H1 (cell line): ENCODE data around the gene ZSWIM9. TPM values are rescaled to one million over a fixed set of nuclear protein-coding genes. Genes with fewer than 3 reads are reported as not detected.
A peak's percentile ranks its signal among the peaks of the same experiment; 100 is the strongest.

Source experiments
- CTCF ChIA-PET: fragments of 300-600 bp; sonication (Branson Sonifier 250); formaldehyde crosslinking; loops from one replicate; lab custom pipeline; 2021; ENCODE audit not compliant: partially characterized antibody; lab: Charles Lee
- POLR2A ChIA-PET: fragments of 300-600 bp; sonication (Branson Sonifier 250); formaldehyde crosslinking; loops from one replicate; lab custom pipeline; 2021; ENCODE audit warnings: inconsistent platforms; ENCODE audit not compliant: partially characterized antibody; lab: Charles Lee
- DNase-seq, 2 experiments: peaks; one replicate each; pipeline versions ENCODE4 v3.0.0 to v3.0.0-alpha.2; 2010 to 2022; ENCODE audit warnings: low spot score in 2 of 2, low read depth in 1 of 2, mixed read lengths in 1 of 2
- FAIRE-seq: peaks from 2 replicates; lab custom pipeline; 2011; peaks lifted over from hg19 to GRCh38; lab: Jason Lieb, UNC
- H2AFZ ChIP-seq: 2 replicates; pipeline ENCODE4 v1.8.1; 2012; ENCODE audit warnings: low read length, inconsistent platforms
- H2AK5ac ChIP-seq: 2 replicates; pipeline ENCODE4 v1.6.1; 2013; ENCODE audit warnings: low read depth, low read length
- H2BK120ac ChIP-seq: replicated peaks from 2 replicates; pipeline ENCODE3; 2013; ENCODE audit warnings: low read depth, low read length, inconsistent platforms
- H2BK12ac ChIP-seq: 2 replicates; pipeline ENCODE4 v1.6.1; 2013; ENCODE audit warnings: low read depth, low read length
- H2BK15ac ChIP-seq: 2 replicates; pipeline ENCODE4 v1.6.1; 2013; ENCODE audit warnings: low read length
- H2BK20ac ChIP-seq: 2 replicates; pipeline ENCODE4 v1.6.1; 2013; ENCODE audit warnings: low read length
- H2BK5ac ChIP-seq: 2 replicates; pipeline ENCODE4 v1.6.1; 2013; ENCODE audit warnings: low read depth, low read length
- H3K14ac ChIP-seq: 2 replicates; pipeline ENCODE4 v1.6.1; 2013; ENCODE audit warnings: inconsistent platforms; ENCODE audit not compliant: insufficient read length
- H3K18ac ChIP-seq: 2 replicates; pipeline ENCODE4 v1.6.1; 2013; ENCODE audit warnings: low read length; ENCODE audit errors: extremely low read depth
- H3K23ac ChIP-seq: 2 replicates; pipeline ENCODE4 v1.6.1; 2013; ENCODE audit warnings: inconsistent platforms; ENCODE audit not compliant: insufficient read length
- H3K23me2 ChIP-seq: 2 replicates; pipeline ENCODE4 v1.6.1; 2013; ENCODE audit warnings: low read depth, low read length
- H3K27ac ChIP-seq: 2 replicates; pipeline ENCODE4 v1.6.1; 2011; ENCODE audit warnings: low read depth, low read length, inconsistent platforms
- H3K27me3 ChIP-seq, 4 experiments: replicated peaks in 1 of 4; 1 replicate in 1 of 4; 2 replicates in 3 of 4; pipeline versions ENCODE4 v1.6.1 to v1.8.1; 2011 to 2013; ENCODE audit warnings: low read length in 3 of 4, mild to moderate bottlenecking in 3 of 4, inconsistent platforms in 2 of 4, mixed read lengths in 2 of 4, moderate library complexity in 1 of 4; ENCODE audit not compliant: control insufficient read depth in 3 of 4, insufficient read depth in 3 of 4; ENCODE audit errors: extremely low read depth in 1 of 4
- H3K36me3 ChIP-seq, 4 experiments: 2 replicates each; pipeline versions ENCODE4 v1.6.1 to v1.8.1; 2011 to 2013; ENCODE audit warnings: mild to moderate bottlenecking in 4 of 4, low read length in 3 of 4, moderate library complexity in 2 of 4, control low read depth in 1 of 4, inconsistent platforms in 1 of 4; ENCODE audit not compliant: insufficient read depth in 4 of 4, control insufficient read depth in 2 of 4
- H3K4ac ChIP-seq: replicated peaks from 2 replicates; pipeline ENCODE3; 2013; ENCODE audit warnings: low read length, low read depth, mixed read lengths, inconsistent platforms; ENCODE audit not compliant: insufficient read length
- H3K4me1 ChIP-seq, 4 experiments: replicated peaks in 1 of 4; 1 replicate in 1 of 4; 2 replicates in 3 of 4; pipeline versions ENCODE4 v1.6.1 to v1.8.1; 2011 to 2013; ENCODE audit warnings: low read length in 3 of 4, inconsistent platforms in 2 of 4, mixed read lengths in 1 of 4; ENCODE audit not compliant: insufficient read depth in 4 of 4, control insufficient read depth in 3 of 4
- H3K4me2 ChIP-seq, 2 experiments: 2 replicates each; pipeline versions ENCODE4 v1.6.1 to v1.8.1; 2011 to 2013; ENCODE audit warnings: low read depth in 2 of 2, low read length in 2 of 2, control low read depth in 1 of 2, inconsistent platforms in 1 of 2, mild to moderate bottlenecking in 1 of 2; ENCODE audit not compliant: insufficient read depth in 1 of 2
- H3K4me3 ChIP-seq, 4 experiments: fragments of 200-600, 300-600 bp in 1 of 4; sonication (generic), shearing (Covaris generic), sonication (Bioruptor Twin) in 1 of 4; 2 replicates each; pipeline versions ENCODE4 v1.5.1 to v1.8.1; 2011 to 2016; ENCODE audit warnings: low read length in 4 of 4, low read depth in 3 of 4, control low read depth in 2 of 4, inconsistent platforms in 2 of 4, mild to moderate bottlenecking in 2 of 4, mixed read lengths in 1 of 4, moderate library complexity in 1 of 4; ENCODE audit not compliant: insufficient read depth in 2 of 4; ENCODE audit errors: extremely low read depth in 1 of 4
- H3K56ac ChIP-seq: replicated peaks from 2 replicates; pipeline ENCODE3; 2013; ENCODE audit warnings: low read depth, mild to moderate bottlenecking, mixed read lengths, low read length, inconsistent platforms; ENCODE audit not compliant: insufficient read length
- H3K79me1 ChIP-seq: 2 replicates; pipeline ENCODE4 v1.6.1; 2013; ENCODE audit warnings: low read depth, low read length, control low read depth
- H3K79me2 ChIP-seq, 2 experiments: 2 replicates each; pipeline versions ENCODE4 v1.6.1 to v1.8.1; 2012 to 2013; ENCODE audit warnings: low read length in 2 of 2, mild to moderate bottlenecking in 2 of 2, inconsistent platforms in 1 of 2; ENCODE audit not compliant: insufficient read depth in 2 of 2, control insufficient read depth in 1 of 2
- H3K9ac ChIP-seq, 4 experiments: replicated peaks in 1 of 4; 1 replicate in 1 of 4; 2 replicates in 3 of 4; pipeline versions ENCODE4 v1.6.1 to v1.8.1; 2011 to 2013; ENCODE audit warnings: low read depth in 3 of 4, low read length in 3 of 4, control low read depth in 2 of 4, mild to moderate bottlenecking in 2 of 4, moderate library complexity in 2 of 4, inconsistent platforms in 1 of 4; ENCODE audit errors: extremely low read depth in 1 of 4
- H3K9me3 ChIP-seq, 2 experiments: 2 replicates each; pipeline versions ENCODE4 v1.6.1 to v1.8.1; 2012 to 2013; ENCODE audit warnings: mild to moderate bottlenecking in 2 of 2, moderate library complexity in 2 of 2, control low read depth in 1 of 2, inconsistent platforms in 1 of 2, low read depth in 1 of 2, low read length in 1 of 2, mixed read lengths in 1 of 2; ENCODE audit not compliant: insufficient read depth in 2 of 2
- H4K20me1 ChIP-seq, 2 experiments: replicated peaks in 1 of 2; 2 replicates each; pipeline versions ENCODE3 to v1.8.1; 2011 to 2013; ENCODE audit warnings: inconsistent platforms in 2 of 2, low read length in 2 of 2, mild to moderate bottlenecking in 1 of 2; ENCODE audit not compliant: insufficient read depth in 2 of 2, control insufficient read depth in 1 of 2
- H4K5ac ChIP-seq: 2 replicates; pipeline ENCODE4 v1.6.1; 2013; ENCODE audit warnings: low read length, low read depth, mixed read lengths, inconsistent platforms; ENCODE audit not compliant: insufficient read length
- H4K8ac ChIP-seq: 2 replicates; pipeline ENCODE4 v1.8.0; 2013; ENCODE audit warnings: mild to moderate bottlenecking, moderate library complexity, low read length, inconsistent platforms; ENCODE audit not compliant: insufficient read depth; ENCODE audit errors: extremely low read depth
- H4K91ac ChIP-seq: replicated peaks from 2 replicates; pipeline ENCODE3; 2013; ENCODE audit warnings: low read length, mixed read lengths, inconsistent platforms; ENCODE audit not compliant: insufficient read length
- CBX5 ChIP-seq: fragments of 300-800, 300-1000 bp; sonication (generic); IDR thresholded peaks from 2 replicates; pipeline ENCODE4 v1.7.1; 2016; ENCODE audit warnings: antibody characterized with exemption, low read length, low read depth
- CEBPB ChIP-seq: IDR thresholded peaks from 2 replicates; pipeline ENCODE4 v1.6.1; 2012; ENCODE audit warnings: low read depth, low read length
- CHD2 ChIP-seq: IDR thresholded peaks from 2 replicates; pipeline ENCODE4 v1.6.1; 2012; ENCODE audit warnings: low read length, improper control_type of control experiment
- JUND ChIP-seq: IDR thresholded peaks from 2 replicates; pipeline ENCODE4 v1.6.1; 2011; ENCODE audit warnings: mild to moderate bottlenecking, improper control_type of control experiment, low read length
- POLR2A ChIP-seq, 2 experiments: IDR thresholded peaks; 1 replicate in 1 of 2; 2 replicates in 1 of 2; pipeline ENCODE4 v1.6.1; 2011; ENCODE audit warnings: low read depth in 2 of 2, low read length in 2 of 2, mild to moderate bottlenecking in 2 of 2; ENCODE audit errors: control extremely low read depth in 1 of 2
- SUZ12 ChIP-seq: fragments of 200-600 bp; sonication (generic); IDR thresholded peaks from 2 replicates; pipeline ENCODE4 v1.6.1; 2012; ENCODE audit warnings: mild to moderate bottlenecking, inconsistent platforms, low read length, moderate library complexity, mixed read lengths
- WGBS, 2 experiments: shearing (Covaris generic) in 1 of 2; methylation state at CpG; one replicate each; pipeline versions ENCODE4 v1.1.6 to v1.1.7; 2013 to 2015; ENCODE audit warnings: low lambda C conversion rate in 2 of 2, mixed read lengths in 2 of 2, inconsistent platforms in 1 of 2, low coverage in 1 of 2, missing lambda C conversion rate in 1 of 2; ENCODE audit not compliant: insufficient replicate concordance in 2 of 2, insufficient coverage in 1 of 2, insufficient read length in 1 of 2; ENCODE audit errors: extremely low coverage in 1 of 2, missing lambda C conversion rate in 1 of 2; 5-methylcytosine and 5-hydroxymethylcytosine counted together
- polyA plus RNA-seq, 7 experiments: library from polyadenylated mRNA; depleted of rRNA in 3 of 7; stranded (reverse) in 5 of 7; unstranded in 2 of 7; fragments of >200 nt in 5 of 7; fragments of 200-250 nt in 2 of 7; gene quantifications; 1 replicate in 5 of 7; 2 replicates in 1 of 7; 4 replicates in 1 of 7; pipeline versions ENCODE4 v1.2.1 to v1.2.3, GENCODE V29; 2011 to 2013; ENCODE audit warnings: missing spikeins in 2 of 7, mixed read lengths in 2 of 7
- total RNA-seq: library from RNA; stranded (reverse); fragmentation: NEBNext Ultra II Directional; extraction: Animal tissue kit (Norgen Biotek cat#: 25700); gene quantifications from 2 replicates; pipeline ENCODE4 v1.2.1, GENCODE V29; 2021
- TF ChIP-seq, protein P1 (sequence below): IDR thresholded peaks from 2 replicates; pipeline ENCODE4 v1.6.1; 2012; ENCODE audit warnings: inconsistent platforms
- TF ChIP-seq, protein P2 (sequence below): IDR thresholded peaks from 2 replicates; pipeline ENCODE4 v1.6.1; 2011; ENCODE audit warnings: low read depth, mild to moderate bottlenecking, low read length; ENCODE audit not compliant: insufficient read depth

Gene ZSWIM9
- total and polyA plus RNA-seq, 2 of the 8 experiments (the other 6 are each of a cell fraction or from before 2014, with no cell fraction given) = 1.5 to 10.4 TPM

DNA sequence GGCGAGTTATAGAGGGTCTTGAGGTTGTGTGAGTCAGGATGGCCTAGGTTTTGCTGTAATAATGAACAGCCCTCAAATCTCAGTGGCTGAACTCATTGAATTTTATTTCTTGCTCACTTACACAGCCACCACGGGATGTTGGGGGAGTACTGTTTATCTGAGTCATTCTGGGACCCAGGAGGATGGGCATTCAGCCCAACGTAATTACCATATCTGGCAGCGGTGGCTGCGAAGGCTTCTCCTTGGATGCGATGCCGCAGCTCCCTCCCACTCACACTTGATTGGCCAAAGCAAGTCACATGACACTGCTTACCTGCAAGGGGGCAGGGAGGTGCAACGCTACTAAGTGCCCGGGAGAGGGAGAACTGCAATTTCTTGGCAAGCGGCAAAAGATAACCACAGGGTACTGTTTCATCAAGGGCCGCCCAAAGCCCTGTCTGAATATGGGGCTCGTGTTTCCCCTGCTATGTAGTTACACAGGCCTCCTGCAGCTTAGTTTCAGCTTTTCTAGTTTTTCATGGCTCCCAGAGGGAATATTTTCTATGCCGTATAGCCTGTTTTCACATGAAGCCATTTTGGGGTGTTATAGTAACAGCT is 19.9 kb downstream of the ZSWIM9 start:
- no peak overlapping the region for H2BK120ac ChIP-seq
- H3K79me2 ChIP-seq = no peaks in the 10 kb centered on the region
- DNase-seq (peak; percentile 91), FAIRE-seq (peak; percentile 88)
- peak overlapping the region in 1 of 4 experiments; percentile 27; a peak in 2 of 8 replicates for H3K4me3 ChIP-seq
- no peaks in the 10 kb centered on the region for H3K27me3 ChIP-seq
- 27% methylated on average over 13 of the region's 13 CpGs; no CpG with 5 or more reads in 1 of the 2 experiments for WGBS, 2 experiments
- POLR2A ChIA-PET = interaction anchor here (0.6 to 1.9 kb wide), 8 partner anchors 9 to 90 kb away, joined by 3 to 7 read pairs (median 3); no protein-coding TSS in a partner anchor
- no peak overlapping the region for H4K91ac ChIP-seq
- H2BK5ac ChIP-seq = no peak overlapping the region
- peaks cover 0 to 4% of the 10 kb centered on the region in 2 experiments; a peak in 3 of 4 replicates for H3K9me3 ChIP-seq
- no peak overlapping the region for H3K56ac ChIP-seq
- H3K23ac ChIP-seq = no peak overlapping the region
- peak overlapping the region; percentile 3 for H4K5ac ChIP-seq
- no peak overlapping the region for H2BK15ac ChIP-seq
- peaks cover 0 to 24% (median 6%) of the 10 kb centered on the region in 4 experiments; a peak in 4 of 8 replicates for H3K36me3 ChIP-seq
- H2AK5ac ChIP-seq = no peak overlapping the region
- peak overlapping the region; percentile 26 to 45; a peak in 2 of 4 replicates for H3K4me2 ChIP-seq
- peaks cover 2% of the 10 kb centered on the region; the same call in 1 of the 2 replicates for H3K23me2 ChIP-seq
- no peak overlapping the region for H3K4ac ChIP-seq
- H3K14ac ChIP-seq = no peak overlapping the region
- CTCF ChIA-PET = interaction anchor here (0.6 to 3.9 kb wide), 23 partner anchors 8 to 1149 kb away, joined by 3 to 48 read pairs (median 4); partner anchors contain the start of genes KDELR1 and ZSWIM9
- H3K4me1 ChIP-seq = peaks cover 0 to 4% (median 2%) of the 10 kb centered on the region in 4 experiments; a peak in 3 of 7 replicates
- H3K79me1 ChIP-seq = no peaks in the 10 kb centered on the region
- H4K8ac ChIP-seq = no peak overlapping the region
- H3K27ac ChIP-seq = peak overlapping the region; percentile 49; the same call in 1 of the 2 replicates
- no peaks in the 10 kb centered on the region for H4K20me1 ChIP-seq
- no peak overlapping the region for H2AFZ ChIP-seq
- H3K9ac ChIP-seq = no peak overlapping the region
- H2BK12ac ChIP-seq = no peak overlapping the region
- H3K18ac ChIP-seq = no peak overlapping the region
- H2BK20ac ChIP-seq = peak overlapping the region; percentile 90; the same call in 1 of the 2 replicates
- TF ChIP-seq, protein P1, sequence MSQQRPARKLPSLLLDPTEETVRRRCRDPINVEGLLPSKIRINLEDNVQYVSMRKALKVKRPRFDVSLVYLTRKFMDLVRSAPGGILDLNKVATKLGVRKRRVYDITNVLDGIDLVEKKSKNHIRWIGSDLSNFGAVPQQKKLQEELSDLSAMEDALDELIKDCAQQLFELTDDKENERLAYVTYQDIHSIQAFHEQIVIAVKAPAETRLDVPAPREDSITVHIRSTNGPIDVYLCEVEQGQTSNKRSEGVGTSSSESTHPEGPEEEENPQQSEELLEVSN = peak; percentile 78
- TF ChIP-seq, protein P2, sequence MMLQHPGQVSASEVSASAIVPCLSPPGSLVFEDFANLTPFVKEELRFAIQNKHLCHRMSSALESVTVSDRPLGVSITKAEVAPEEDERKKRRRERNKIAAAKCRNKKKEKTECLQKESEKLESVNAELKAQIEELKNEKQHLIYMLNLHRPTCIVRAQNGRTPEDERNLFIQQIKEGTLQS = peak; percentile 70; the same call in 1 of the 2 replicates
- TF ChIP-seq JUND (peak; percentile 49; the same call in 1 of the 2 replicates), CEBPB (0 out of 2 replicates have a peak, but pooled peaks have one; percentile 5), SUZ12 (no peak), CBX5 (no peak), CHD2 (peak; percentile 88), POLR2A (IDR thresholded peaks at IDR 0.05; ENCODE audit: control extremely low read depth in 1 of 2, low read depth in 2 of 2, low read length in 2 of 2) (0 out of 3 replicates have a peak, but pooled peaks of 1 of the 2 experiments have one; percentile 43)
